GM19023 (cell line): ENCODE data around the gene PHC2.

ENCODE experiments used
- ATAC-seq: cut with Tn5 transposase; IDR thresholded peaks from one replicate; pipeline ENCODE4 v1.9.1; 2021; ENCODE audit warnings: mild to moderate bottlenecking, moderate library complexity; ENCODE audit not compliant: unreplicated experiment

PHC2 gene

GRCh38 chr1:33334081-33334552 lies 96.8 kb downstream of the PHC2 start:
- no peak for ATAC-seq

GRCh38 chr1:33332881-33333280 lies 98.0 kb downstream of the PHC2 start:
- no peak for ATAC-seq

- ATAC-seq: no peak
Measured at GRCh38 chr1:33332357-33332789, 98.5 kb downstream of the PHC2 start.

- no peak for ATAC-seq
Measured at GRCh38 chr1:33331444-33332356, 99.2 kb downstream of the PHC2 start.

- no peak for ATAC-seq
Measured at GRCh38 chr1:33330906-33331305, 100.0 kb downstream of the PHC2 start.

- no peak for ATAC-seq
Measured at GRCh38 chr1:33330361-33330890, 100.5 kb downstream of the PHC2 start.

- ATAC-seq: no peak
Measured at GRCh38 chr1:33329600-33330305, 101.1 kb downstream of the PHC2 start.

- ATAC-seq: no peak
Measured at GRCh38 chr1:33328817-33329216, 102.1 kb downstream of the PHC2 start.

- ATAC-seq: no peak
Measured at GRCh38 chr1:33327587-33328325, 103.1 kb downstream of the PHC2 start.

GRCh38 chr1:33326785-33327184 lies 104.1 kb downstream of the PHC2 start:
- ATAC-seq: no peak

GRCh38 chr1:33324677-33325575 lies 106.0 kb downstream of the PHC2 start:
- no peak for ATAC-seq

- no peak for ATAC-seq
Measured at GRCh38 chr1:33323663-33324477, 107.0 kb downstream of the PHC2 start.

- ATAC-seq: no peak
Measured at GRCh38 chr1:33322870-33323585, 107.9 kb downstream of the PHC2 start.

- ATAC-seq: no peak
Measured at GRCh38 chr1:33322109-33322508, 108.8 kb downstream of the PHC2 start.

- ATAC-seq: no peak
Measured at GRCh38 chr1:33321178-33321577, 109.7 kb downstream of the PHC2 start.

- no peak for ATAC-seq
Measured at GRCh38 chr1:33320619-33321165, 110.2 kb downstream of the PHC2 start, which contains the start of gene A3GALT2. Gene A3GALT2, minus strand, starts transcription at chr1:33321098. Its CDS starts 0 bp downstream, at chr1:33321098.

GRCh38 chr1:33319949-33320618 lies 110.8 kb downstream of the PHC2 start:
- no peak for ATAC-seq
